H1 (cell line): Measurements from ENCODE around the gene BCL11A. TPM values are rescaled to one million over a fixed set of nuclear protein-coding genes. Genes with fewer than 3 reads are reported as not detected.

Experiments
- CTCF ChIA-PET: fragments of 300-600 bp; sonication (Branson Sonifier 250); formaldehyde crosslinking; loops from one replicate; lab custom pipeline; 2021; ENCODE audit not compliant: partially characterized antibody; lab: Charles Lee
- POLR2A ChIA-PET: fragments of 300-600 bp; sonication (Branson Sonifier 250); formaldehyde crosslinking; loops from one replicate; lab custom pipeline; 2021; ENCODE audit warnings: inconsistent platforms; ENCODE audit not compliant: partially characterized antibody; lab: Charles Lee
- DNase-seq, 2 experiments: peaks; one replicate each; pipeline versions ENCODE4 v3.0.0 to v3.0.0-alpha.2; 2010 to 2022; ENCODE audit warnings: low spot score in 2 of 2, low read depth in 1 of 2, mixed read lengths in 1 of 2
- FAIRE-seq: peaks from 2 replicates; lab custom pipeline; 2011; peaks lifted over from hg19 to GRCh38; lab: Jason Lieb, UNC
- H2AFZ ChIP-seq: 2 replicates; pipeline ENCODE4 v1.8.1; 2012; ENCODE audit warnings: low read length, inconsistent platforms
- H2AK5ac ChIP-seq: 2 replicates; pipeline ENCODE4 v1.6.1; 2013; ENCODE audit warnings: low read depth, low read length
- H2BK120ac ChIP-seq: replicated peaks from 2 replicates; pipeline ENCODE3; 2013; ENCODE audit warnings: low read depth, low read length, inconsistent platforms
- H2BK12ac ChIP-seq: 2 replicates; pipeline ENCODE4 v1.6.1; 2013; ENCODE audit warnings: low read depth, low read length
- H2BK15ac ChIP-seq: 2 replicates; pipeline ENCODE4 v1.6.1; 2013; ENCODE audit warnings: low read length
- H2BK20ac ChIP-seq: 2 replicates; pipeline ENCODE4 v1.6.1; 2013; ENCODE audit warnings: low read length
- H2BK5ac ChIP-seq: 2 replicates; pipeline ENCODE4 v1.6.1; 2013; ENCODE audit warnings: low read depth, low read length
- H3K14ac ChIP-seq: 2 replicates; pipeline ENCODE4 v1.6.1; 2013; ENCODE audit warnings: inconsistent platforms; ENCODE audit not compliant: insufficient read length
- H3K18ac ChIP-seq: 2 replicates; pipeline ENCODE4 v1.6.1; 2013; ENCODE audit warnings: low read length; ENCODE audit errors: extremely low read depth
- H3K23ac ChIP-seq: 2 replicates; pipeline ENCODE4 v1.6.1; 2013; ENCODE audit warnings: inconsistent platforms; ENCODE audit not compliant: insufficient read length
- H3K23me2 ChIP-seq: 2 replicates; pipeline ENCODE4 v1.6.1; 2013; ENCODE audit warnings: low read depth, low read length
- H3K27ac ChIP-seq: 2 replicates; pipeline ENCODE4 v1.6.1; 2011; ENCODE audit warnings: low read depth, low read length, inconsistent platforms
- H3K27me3 ChIP-seq, 4 experiments: replicated peaks in 1 of 4; 1 replicate in 1 of 4; 2 replicates in 3 of 4; pipeline versions ENCODE4 v1.6.1 to v1.8.1; 2011 to 2013; ENCODE audit warnings: low read length in 3 of 4, mild to moderate bottlenecking in 3 of 4, inconsistent platforms in 2 of 4, mixed read lengths in 2 of 4, moderate library complexity in 1 of 4; ENCODE audit not compliant: control insufficient read depth in 3 of 4, insufficient read depth in 3 of 4; ENCODE audit errors: extremely low read depth in 1 of 4
- H3K36me3 ChIP-seq, 4 experiments: 2 replicates each; pipeline versions ENCODE4 v1.6.1 to v1.8.1; 2011 to 2013; ENCODE audit warnings: mild to moderate bottlenecking in 4 of 4, low read length in 3 of 4, moderate library complexity in 2 of 4, control low read depth in 1 of 4, inconsistent platforms in 1 of 4; ENCODE audit not compliant: insufficient read depth in 4 of 4, control insufficient read depth in 2 of 4
- H3K4ac ChIP-seq: replicated peaks from 2 replicates; pipeline ENCODE3; 2013; ENCODE audit warnings: low read length, low read depth, mixed read lengths, inconsistent platforms; ENCODE audit not compliant: insufficient read length
- H3K4me1 ChIP-seq, 4 experiments: replicated peaks in 1 of 4; 1 replicate in 1 of 4; 2 replicates in 3 of 4; pipeline versions ENCODE4 v1.6.1 to v1.8.1; 2011 to 2013; ENCODE audit warnings: low read length in 3 of 4, inconsistent platforms in 2 of 4, mixed read lengths in 1 of 4; ENCODE audit not compliant: insufficient read depth in 4 of 4, control insufficient read depth in 3 of 4
- H3K4me2 ChIP-seq, 2 experiments: 2 replicates each; pipeline versions ENCODE4 v1.6.1 to v1.8.1; 2011 to 2013; ENCODE audit warnings: low read depth in 2 of 2, low read length in 2 of 2, control low read depth in 1 of 2, inconsistent platforms in 1 of 2, mild to moderate bottlenecking in 1 of 2; ENCODE audit not compliant: insufficient read depth in 1 of 2
- H3K4me3 ChIP-seq, 4 experiments: fragments of 200-600, 300-600 bp in 1 of 4; sonication (generic), shearing (Covaris generic), sonication (Bioruptor Twin) in 1 of 4; 2 replicates each; pipeline versions ENCODE4 v1.5.1 to v1.8.1; 2011 to 2016; ENCODE audit warnings: low read length in 4 of 4, low read depth in 3 of 4, control low read depth in 2 of 4, inconsistent platforms in 2 of 4, mild to moderate bottlenecking in 2 of 4, mixed read lengths in 1 of 4, moderate library complexity in 1 of 4; ENCODE audit not compliant: insufficient read depth in 2 of 4; ENCODE audit errors: extremely low read depth in 1 of 4
- H3K56ac ChIP-seq: replicated peaks from 2 replicates; pipeline ENCODE3; 2013; ENCODE audit warnings: low read depth, mild to moderate bottlenecking, mixed read lengths, low read length, inconsistent platforms; ENCODE audit not compliant: insufficient read length
- H3K79me1 ChIP-seq: 2 replicates; pipeline ENCODE4 v1.6.1; 2013; ENCODE audit warnings: low read depth, low read length, control low read depth
- H3K79me2 ChIP-seq, 2 experiments: 2 replicates each; pipeline versions ENCODE4 v1.6.1 to v1.8.1; 2012 to 2013; ENCODE audit warnings: low read length in 2 of 2, mild to moderate bottlenecking in 2 of 2, inconsistent platforms in 1 of 2; ENCODE audit not compliant: insufficient read depth in 2 of 2, control insufficient read depth in 1 of 2
- H3K9ac ChIP-seq, 4 experiments: replicated peaks in 1 of 4; 1 replicate in 1 of 4; 2 replicates in 3 of 4; pipeline versions ENCODE4 v1.6.1 to v1.8.1; 2011 to 2013; ENCODE audit warnings: low read depth in 3 of 4, low read length in 3 of 4, control low read depth in 2 of 4, mild to moderate bottlenecking in 2 of 4, moderate library complexity in 2 of 4, inconsistent platforms in 1 of 4; ENCODE audit errors: extremely low read depth in 1 of 4
- H3K9me3 ChIP-seq, 2 experiments: 2 replicates each; pipeline versions ENCODE4 v1.6.1 to v1.8.1; 2012 to 2013; ENCODE audit warnings: mild to moderate bottlenecking in 2 of 2, moderate library complexity in 2 of 2, control low read depth in 1 of 2, inconsistent platforms in 1 of 2, low read depth in 1 of 2, low read length in 1 of 2, mixed read lengths in 1 of 2; ENCODE audit not compliant: insufficient read depth in 2 of 2
- H4K20me1 ChIP-seq, 2 experiments: replicated peaks in 1 of 2; 2 replicates each; pipeline versions ENCODE3 to v1.8.1; 2011 to 2013; ENCODE audit warnings: inconsistent platforms in 2 of 2, low read length in 2 of 2, mild to moderate bottlenecking in 1 of 2; ENCODE audit not compliant: insufficient read depth in 2 of 2, control insufficient read depth in 1 of 2
- H4K5ac ChIP-seq: 2 replicates; pipeline ENCODE4 v1.6.1; 2013; ENCODE audit warnings: low read length, low read depth, mixed read lengths, inconsistent platforms; ENCODE audit not compliant: insufficient read length
- H4K8ac ChIP-seq: 2 replicates; pipeline ENCODE4 v1.8.0; 2013; ENCODE audit warnings: mild to moderate bottlenecking, moderate library complexity, low read length, inconsistent platforms; ENCODE audit not compliant: insufficient read depth; ENCODE audit errors: extremely low read depth
- H4K91ac ChIP-seq: replicated peaks from 2 replicates; pipeline ENCODE3; 2013; ENCODE audit warnings: low read length, mixed read lengths, inconsistent platforms; ENCODE audit not compliant: insufficient read length
- CEBPB ChIP-seq: IDR thresholded peaks from 2 replicates; pipeline ENCODE4 v1.6.1; 2012; ENCODE audit warnings: low read depth, low read length
- FOSL1 ChIP-seq: IDR thresholded peaks from 2 replicates; pipeline ENCODE4 v1.6.1; 2011; ENCODE audit warnings: mild to moderate bottlenecking, low read depth, low read length, moderate library complexity; ENCODE audit not compliant: insufficient read depth
- HDAC6 ChIP-seq: IDR thresholded peaks from one replicate; pipeline ENCODE4 v1.7.1; 2012; ENCODE audit warnings: low read depth, mild to moderate bottlenecking, inconsistent platforms, low read length, moderate library complexity
- PHF8 ChIP-seq: fragments of 200-600 bp; sonication (generic); conservative IDR thresholded peaks from 2 replicates; pipeline ENCODE4 v1.7.1; 2012; ENCODE audit warnings: low read depth, mild to moderate bottlenecking, inconsistent platforms, low read length, moderate library complexity
- POLR2AphosphoS5 ChIP-seq: IDR thresholded peaks from 2 replicates; pipeline ENCODE4 v1.6.1; 2011; ENCODE audit warnings: low read depth, low read length
- RBBP5 ChIP-seq: IDR thresholded peaks from 2 replicates; pipeline ENCODE4 v1.7.1; 2012; ENCODE audit warnings: low read depth, mild to moderate bottlenecking, inconsistent platforms, low read length, moderate library complexity, borderline replicate concordance
- SP4 ChIP-seq: IDR thresholded peaks from 2 replicates; pipeline ENCODE4 v1.6.1; 2012; ENCODE audit warnings: low read length, inconsistent platforms
- TAF1 ChIP-seq: IDR thresholded peaks from 2 replicates; pipeline ENCODE4 v1.6.1; 2011; ENCODE audit warnings: mild to moderate bottlenecking, low read depth, low read length
- ZNF274 ChIP-seq: IDR thresholded peaks from 2 replicates; pipeline ENCODE4 v1.7.0; 2012; ENCODE audit warnings: low read length, borderline replicate concordance; ENCODE audit errors: extremely low read depth
- WGBS, 2 experiments: shearing (Covaris generic) in 1 of 2; methylation state at CpG; one replicate each; pipeline versions ENCODE4 v1.1.6 to v1.1.7; 2013 to 2015; ENCODE audit warnings: low lambda C conversion rate in 2 of 2, mixed read lengths in 2 of 2, inconsistent platforms in 1 of 2, low coverage in 1 of 2, missing lambda C conversion rate in 1 of 2; ENCODE audit not compliant: insufficient replicate concordance in 2 of 2, insufficient coverage in 1 of 2, insufficient read length in 1 of 2; ENCODE audit errors: extremely low coverage in 1 of 2, missing lambda C conversion rate in 1 of 2; 5-methylcytosine and 5-hydroxymethylcytosine counted together
- polyA plus RNA-seq, 7 experiments: library from polyadenylated mRNA; depleted of rRNA in 3 of 7; stranded (reverse) in 5 of 7; unstranded in 2 of 7; fragments of >200 nt in 5 of 7; fragments of 200-250 nt in 2 of 7; gene quantifications; 1 replicate in 5 of 7; 2 replicates in 1 of 7; 4 replicates in 1 of 7; pipeline versions ENCODE4 v1.2.1 to v1.2.3, GENCODE V29; 2011 to 2013; ENCODE audit warnings: missing spikeins in 2 of 7, mixed read lengths in 2 of 7
- total RNA-seq: library from RNA; stranded (reverse); fragmentation: NEBNext Ultra II Directional; extraction: Animal tissue kit (Norgen Biotek cat#: 25700); gene quantifications from 2 replicates; pipeline ENCODE4 v1.2.1, GENCODE V29; 2021

Gene BCL11A
- total and polyA plus RNA-seq, 2 of the 8 experiments (the other 6 are each of a cell fraction or from before 2014, with no cell fraction given), result 11.9 to 59.3 TPM

- H3K4me1 ChIP-seq, result peaks cover 2 to 16% (median 8%) of the 10 kb centered on the region in 4 experiments; a peak in 5 of 7 replicates
- H3K36me3 ChIP-seq, result peaks cover 16 to 41% (median 24%) of the 10 kb centered on the region in 4 experiments
- H3K79me2 ChIP-seq, result peaks cover 6 to 89% of the 10 kb centered on the region in 2 experiments; a peak in 3 of 4 replicates
- FAIRE-seq (no peak), DNase-seq (no peak)
- H3K79me1 ChIP-seq, result peaks cover 5% of the 10 kb centered on the region; the same call in 1 of the 2 replicates
- H3K4me3 ChIP-seq, result no peak overlapping the region
- H3K23me2 ChIP-seq, result peaks cover 14% of the 10 kb centered on the region; the same call in 1 of the 2 replicates
- H3K23ac ChIP-seq, result no peak overlapping the region
- H3K56ac ChIP-seq, result no peak overlapping the region
- no peak overlapping the region for H4K5ac ChIP-seq
- no peaks in the 10 kb centered on the region for H3K9me3 ChIP-seq
- TF ChIP-seq POLR2AphosphoS5 (no peak), TAF1 (no peak), HDAC6 (no peak), CEBPB (no peak), RBBP5 (no peak), PHF8 (no peak), FOSL1 (no peak), SP4 (no peak), ZNF274 (no peak)
- H2BK12ac ChIP-seq, result no peak overlapping the region
- H3K4ac ChIP-seq, result no peak overlapping the region
- ChIA-PET CTCF (interaction anchor here (0.6 to 1.6 kb wide), 11 partner anchors 14 to 607 kb away, joined by 3 to 5 read pairs (median 3); no protein-coding TSS in a partner anchor), POLR2A (interaction anchor here (0.7 to 1.3 kb wide), 2 partner anchors 9 to 14 kb away, joined by 3 read pairs; no protein-coding TSS in a partner anchor)
- peaks cover 15 to 28% of the 10 kb centered on the region in 2 experiments for H4K20me1 ChIP-seq
- H2BK5ac ChIP-seq, result no peak overlapping the region
- H2BK20ac ChIP-seq, result no peak overlapping the region
- H2BK120ac ChIP-seq, result no peak overlapping the region
- 94% methylated on average over 6 of the region's 6 CpGs; no CpG with 5 or more reads in 1 of the 2 experiments for WGBS, 2 experiments
- H2AK5ac ChIP-seq, result no peak overlapping the region
- H2BK15ac ChIP-seq, result no peak overlapping the region
- H2AFZ ChIP-seq, result no peak overlapping the region
- no peak overlapping the region for H4K91ac ChIP-seq
- H3K14ac ChIP-seq, result no peak overlapping the region
- H3K4me2 ChIP-seq, result no peak overlapping the region
- H3K18ac ChIP-seq, result no peak overlapping the region
- H3K27me3 ChIP-seq, result no peaks in the 10 kb centered on the region
- no peak overlapping the region for H4K8ac ChIP-seq
- H3K9ac ChIP-seq, result no peak overlapping the region
- H3K27ac ChIP-seq, result no peak overlapping the region
Observed at GRCh38 chr2:60546756-60547420, 6.6 kb downstream of the BCL11A start.
